Left ventricle myocardium superior (tissue), 1 donor: ENCODE results near the gene MGAT4A. TPM values are rescaled to one million over a fixed set of nuclear protein-coding genes. Genes with fewer than 3 reads are reported as not detected.
A peak's percentile ranks its signal among the peaks of the same experiment; 100 is the strongest.

Source experiments
- ATAC-seq: fragments of 200-7000 bp; cut with Tn5 transposase; one replicate; pipeline ENCODE4 v1.9.1; 2020; ENCODE audit warnings: mild to moderate bottlenecking, moderate library complexity
- DNase-seq: peaks from one replicate; pipeline ENCODE4 v3.0.0-alpha.2; 2020
- intact Hi-C: fragments of 100-400 bp; cut with micrococcal nuclease; formaldehyde crosslinking; loops from one replicate; pipeline ENCODE4 v1.11.0; 2022
- total RNA-seq: library from RNA; stranded (reverse); fragmentation: NEBNext Ultra II Directional; extraction: Animal tissue kit (Norgen Biotek cat#: 25700); gene quantifications from one replicate; pipeline ENCODE4 v1.2.1, GENCODE V29; 2021
- donor health status: DM: no; HTN: yes; CAD: no; lungs with severe emphysema.

Gene MGAT4A
- total RNA-seq, 1 donor from 2014 or later = 18.8 TPM

- ATAC-seq (no peak), DNase-seq (no peak)
- intact Hi-C loops = no loop called here
Measured at GRCh38 chr2:98643496-98644100, 87.3 kb downstream of the MGAT4A start.

DNA sequence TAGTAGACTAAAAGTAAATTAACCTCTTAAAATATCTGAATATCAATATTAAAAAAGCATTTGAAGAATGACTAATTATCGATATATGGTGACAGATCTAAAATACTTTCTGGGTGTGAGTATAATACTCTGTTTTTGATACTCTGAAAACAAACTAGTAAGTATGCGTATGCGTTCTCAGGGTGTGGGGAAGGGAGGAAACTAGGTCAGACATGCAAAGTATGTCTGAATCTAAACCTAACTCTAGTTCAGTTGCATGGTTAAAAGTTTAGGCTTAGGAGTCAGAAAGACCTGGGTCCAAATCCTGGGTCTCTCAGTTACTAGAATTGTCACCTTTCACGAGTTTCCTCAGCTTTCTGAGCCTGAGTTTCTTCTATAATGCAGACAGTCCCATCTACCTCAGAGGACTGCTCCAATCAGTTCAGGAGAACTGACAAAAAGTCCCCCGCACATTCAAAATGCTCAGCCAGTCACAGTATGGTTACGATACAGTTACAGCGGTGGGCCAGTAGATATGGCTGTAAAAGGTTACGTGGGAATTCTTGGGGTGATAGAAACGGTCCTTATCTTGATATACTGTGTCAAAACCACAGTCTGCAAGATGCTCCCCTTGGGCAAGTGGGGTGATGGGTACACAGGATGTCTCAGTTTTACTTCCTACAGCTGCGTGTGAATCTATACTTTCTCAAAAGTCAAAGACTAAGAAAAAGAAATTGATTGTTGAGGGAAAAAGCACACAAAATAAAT lies 93.4 kb downstream of the MGAT4A start:
- intact Hi-C loops = no loop called here
- ATAC-seq = no peak
- DNase-seq = no peak

- DNase-seq = no peak
- intact Hi-C loops = no loop called here
- no peak for ATAC-seq
Measured at GRCh38 chr2:98634406-98635092, 96.4 kb downstream of the MGAT4A start.

DNA sequence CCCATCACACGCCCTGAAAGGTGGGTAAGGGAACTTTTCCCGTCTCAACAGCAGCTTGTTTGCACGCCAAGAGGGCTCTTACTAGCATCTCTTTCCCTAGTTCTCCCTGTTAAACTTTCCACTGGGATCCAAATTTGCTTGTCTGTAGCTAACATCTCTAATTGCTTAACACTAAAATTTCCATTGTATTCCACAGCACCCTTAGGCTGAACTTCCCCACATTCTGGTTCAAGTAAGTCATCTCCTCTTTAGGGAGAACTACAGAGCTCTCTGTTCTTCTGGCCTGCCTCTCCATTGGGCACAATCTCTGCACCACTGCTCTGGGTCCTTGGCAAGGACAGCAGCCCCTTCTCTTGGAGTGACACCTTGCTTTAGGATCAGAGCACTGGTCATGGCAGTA lies 98.6 kb downstream of the MGAT4A start:
- intact Hi-C loops = no loop called here
- DNase-seq = no peak
- ATAC-seq = no peak

GRCh38 chr2:98623657-98624056 lies 107.3 kb downstream of the MGAT4A start:
- ATAC-seq (peak; percentile 65), DNase-seq (peak; percentile 72)
- intact Hi-C loops = no loop called here

DNA sequence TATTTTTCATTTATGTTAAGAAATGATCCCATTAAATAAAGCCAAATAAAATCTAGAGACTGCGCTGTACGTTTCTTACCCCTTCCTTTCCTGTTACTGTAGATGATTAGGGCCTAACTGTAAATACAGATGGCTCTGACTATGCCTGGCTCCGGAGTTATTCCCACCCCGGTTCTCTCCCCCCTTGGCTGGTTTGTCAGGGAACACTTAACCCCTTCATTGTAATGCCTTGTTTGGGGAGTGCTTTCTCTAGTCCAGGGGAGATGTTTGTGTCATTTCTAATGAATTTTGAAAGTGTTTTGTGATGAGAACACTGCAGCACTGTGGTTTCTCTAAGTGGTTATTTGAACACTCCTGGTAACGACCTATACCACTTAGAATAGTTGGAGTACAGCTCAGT lies 113.8 kb downstream of the MGAT4A start:
- intact Hi-C loops = no loop called here
- ATAC-seq (no peak), DNase-seq (no peak)

DNA sequence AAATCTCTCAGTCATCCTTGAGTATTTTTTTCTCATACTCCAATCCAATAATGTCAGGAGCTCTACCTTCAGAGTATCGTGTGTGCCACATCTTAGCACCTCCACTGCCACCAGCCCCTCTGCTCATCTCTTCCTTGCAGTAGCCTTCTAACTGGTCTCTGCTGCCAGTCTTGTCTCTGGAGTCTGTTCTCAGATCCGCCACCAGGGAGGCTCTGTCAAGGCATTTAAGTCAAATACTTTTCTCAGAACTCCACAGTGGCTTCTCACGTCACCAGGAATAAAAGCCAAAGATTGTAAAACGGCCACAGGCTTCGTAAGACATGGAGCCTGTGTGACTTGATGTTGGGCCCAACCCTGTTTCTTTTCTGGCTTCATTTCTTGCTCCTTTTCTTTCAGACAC lies 115.5 kb downstream of the MGAT4A start:
- DNase-seq (no peak), ATAC-seq (no peak)
- intact Hi-C loops = no loop called here

- intact Hi-C loops = no loop called here
- no peak for ATAC-seq
Measured at GRCh38 chr2:98614024-98614739, 116.8 kb downstream of the MGAT4A start.

DNA sequence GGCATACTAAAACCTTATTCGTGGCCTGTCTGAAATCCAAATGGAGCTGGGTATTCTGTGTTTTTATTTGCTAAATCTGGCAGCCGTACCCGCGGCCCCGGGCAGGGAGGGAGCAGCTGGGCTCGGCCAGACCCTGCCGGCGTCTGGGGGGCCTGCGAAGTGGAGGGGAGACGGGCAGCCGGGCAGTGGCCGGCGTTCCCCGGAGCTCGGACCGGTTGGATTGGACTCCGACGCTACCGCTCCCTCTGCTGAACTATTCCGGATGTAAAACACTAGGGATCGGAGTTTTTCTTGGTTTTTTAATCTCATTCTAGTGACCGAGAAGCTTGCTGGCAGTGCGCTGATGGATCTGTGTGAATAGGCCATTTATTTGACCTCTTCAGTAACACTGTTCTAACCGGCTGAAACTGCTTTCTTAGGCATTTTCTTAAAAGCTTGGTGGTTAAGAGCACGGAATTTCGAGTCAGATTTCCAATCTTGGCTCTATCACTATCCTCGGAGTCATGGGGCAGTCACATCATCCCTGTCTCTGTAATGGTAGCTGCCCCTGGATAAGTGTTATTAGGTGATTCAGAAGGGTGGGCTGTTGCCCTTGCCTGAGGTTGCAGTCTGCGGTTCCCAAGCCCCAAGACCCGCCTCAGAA lies 121.8 kb downstream of the MGAT4A start:
- DNase-seq (peak; percentile 38), ATAC-seq (peak; percentile 35)
- intact Hi-C loops = no loop called here

More at GRCh38 chr2:98614024-98614739, 116.8 kb downstream of the MGAT4A start:
- DNase-seq = no peak

DNA sequence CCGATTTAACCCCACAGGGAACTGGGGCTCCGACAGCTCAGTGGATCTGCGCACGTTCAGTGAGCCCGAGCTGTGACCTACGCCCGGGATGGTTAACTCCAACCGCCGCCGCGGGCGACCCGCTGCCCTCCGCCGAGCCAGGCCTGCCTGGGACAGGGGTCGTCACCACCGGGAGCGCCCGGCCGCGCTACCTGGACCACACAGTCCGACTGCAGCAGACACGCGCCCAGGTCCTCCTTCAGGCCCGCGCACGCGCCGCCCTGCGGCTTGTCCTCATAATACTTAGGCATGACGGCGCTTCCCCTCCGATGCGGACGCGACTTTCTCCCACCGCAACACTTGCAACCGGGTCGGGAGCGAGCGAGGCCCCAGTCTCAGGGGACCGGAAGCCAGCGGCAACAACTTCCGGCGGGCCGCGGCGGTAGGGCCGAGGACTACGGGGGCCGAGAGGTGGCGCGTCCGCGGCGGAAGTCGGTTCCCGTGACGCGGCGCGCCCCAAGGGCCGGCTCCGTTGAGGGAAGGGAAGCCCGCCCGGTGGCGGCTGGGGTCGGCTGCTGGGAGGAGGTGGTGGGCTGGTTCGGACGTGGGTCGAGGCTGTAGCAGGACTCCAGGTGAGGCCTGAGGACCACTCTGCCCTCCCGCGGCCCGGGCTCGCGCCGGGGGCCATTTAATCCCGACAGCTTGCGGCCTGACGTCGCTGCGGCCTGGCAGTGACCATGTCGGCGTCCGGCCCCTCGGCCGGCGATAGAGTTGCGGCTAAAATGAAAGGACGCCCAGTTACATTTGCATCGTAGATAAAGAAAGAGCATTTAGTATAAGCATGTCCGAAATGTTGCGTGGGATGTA lies 122.6 kb downstream of the MGAT4A start, which contains the start of the genes COA5 and UNC50:
TSS of gene COA5 (minus strand) at position 397 of the 846 bp plus-strand sequence. CDS start at position 290, 107 bp downstream.
TSS of gene UNC50 (plus strand) at position 474 of the 846 bp plus-strand sequence. CDS start 1,171 bp downstream, outside the sequence.
- ATAC-seq (peak; percentile 98), DNase-seq (peak; percentile 95)
- intact Hi-C loops = no loop called here

DNA sequence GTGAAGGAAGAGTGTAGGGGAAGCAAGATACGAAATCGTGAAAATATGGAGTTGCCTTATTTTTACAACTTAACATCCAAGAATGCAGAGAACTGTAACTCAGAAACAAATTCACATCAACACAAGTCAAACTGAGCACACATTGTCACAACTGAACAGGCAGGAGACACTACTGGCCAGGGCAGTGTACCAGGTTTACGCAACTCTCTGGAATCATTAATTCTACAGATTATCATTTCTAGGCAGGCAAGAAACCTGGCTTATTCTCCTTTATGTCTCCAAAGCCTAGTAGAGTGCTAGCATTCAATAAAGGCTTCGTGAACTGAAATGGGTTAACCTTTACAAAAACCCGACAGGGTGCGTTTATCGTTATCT lies 123.2 kb downstream of the MGAT4A start:
- intact Hi-C loops = no loop called here
- ATAC-seq (peak; percentile 21), DNase-seq (no peak)

- DNase-seq (no peak), ATAC-seq (no peak)
- intact Hi-C loops = no loop called here
Measured at GRCh38 chr2:98607104-98607503, 123.8 kb downstream of the MGAT4A start.

GRCh38 chr2:98606431-98606830 lies 124.5 kb downstream of the MGAT4A start:
- ATAC-seq = no peak
- intact Hi-C loops = no loop called here

GRCh38 chr2:98605076-98605475 lies 125.9 kb downstream of the MGAT4A start:
- ATAC-seq = no peak
- intact Hi-C loops = no loop called here
- no peak for DNase-seq

More at GRCh38 chr2:98606431-98606830, 124.5 kb downstream of the MGAT4A start:
- no peak for DNase-seq

- ATAC-seq (no peak), DNase-seq (no peak)
- intact Hi-C loops = no loop called here
Measured at GRCh38 chr2:98604547-98604946, 126.4 kb downstream of the MGAT4A start.

DNA sequence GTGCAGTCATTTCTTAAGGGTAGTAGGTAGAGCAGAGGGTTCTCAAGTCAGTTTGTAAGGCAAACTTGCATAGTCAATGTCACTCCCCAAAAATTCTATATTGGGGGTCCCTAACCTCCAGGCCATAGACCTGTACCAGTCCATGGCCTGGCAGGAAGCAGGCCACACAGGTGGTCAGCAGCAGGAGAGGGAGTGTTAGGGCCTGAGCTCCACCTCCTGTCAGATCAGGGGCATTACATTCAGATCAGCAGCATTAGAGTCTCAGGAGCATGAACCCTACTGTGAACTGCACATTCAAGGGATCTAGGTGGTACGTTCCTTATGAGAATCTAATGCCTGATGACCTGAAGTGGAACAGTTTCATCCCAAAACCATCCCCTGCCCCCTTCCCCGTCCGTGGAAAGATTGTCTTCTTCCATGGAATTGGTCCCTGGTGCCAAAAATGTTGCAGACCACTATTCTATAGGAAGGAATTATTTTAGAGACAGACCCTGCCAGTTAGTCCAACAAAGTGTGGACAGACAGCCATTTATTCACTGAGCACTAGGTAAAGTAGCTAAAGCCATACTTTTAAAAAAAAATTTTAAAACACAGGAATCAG lies 129.3 kb downstream of the MGAT4A start:
- ATAC-seq (peak; percentile 80), DNase-seq (no peak)
- intact Hi-C loops = no loop called here

- intact Hi-C loops = no loop called here
- ATAC-seq = no peak
- DNase-seq = no peak
Measured at GRCh38 chr2:98598781-98599428, 132.0 kb downstream of the MGAT4A start.
